Measurements from ENCODE around the gene PSD4. TPM values are rescaled to one million over a fixed set of nuclear protein-coding genes. Genes with fewer than 3 reads are reported as not detected.

Gene PSD4
- total RNA-seq, 4 donors from 2014 or later: 53.8 to 102 (median 88.0) TPM

DNA sequence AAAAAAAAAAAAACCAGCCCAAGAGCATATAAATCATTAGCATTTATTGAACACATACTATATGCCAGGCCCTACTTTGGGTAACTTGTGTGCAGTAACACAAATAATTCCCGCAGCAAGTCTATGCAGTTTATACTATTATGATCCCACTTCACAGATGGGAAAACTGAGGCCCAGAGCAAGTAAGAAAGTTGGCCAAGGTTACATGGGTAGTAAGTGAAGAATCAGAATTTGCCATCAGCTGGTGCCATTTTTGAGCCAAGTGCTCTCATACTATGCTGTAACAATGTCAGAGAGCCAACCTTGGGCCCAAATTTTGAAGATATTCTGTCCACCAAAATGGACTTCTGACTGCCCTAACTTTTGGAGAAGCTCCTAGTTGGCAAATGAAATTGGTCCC, 13.5 kb upstream of the PSD4 start:
- WGBS: 94% methylated on average over 1 of the region's 1 CpG
- Histone ChIP-seq H3K4me3 (no peak overlapping the region), H3K4me1 (peaks cover 32% of the 10 kb centered on the region), H3K9me3 (no peaks in the 10 kb centered on the region), H3K27ac (no peak overlapping the region), H3K27me3 (peaks cover 10% of the 10 kb centered on the region), H3K36me3 (no peaks in the 10 kb centered on the region)
- no peak for DNase-seq (ENCODE audit: low spot score in 2 of 2)
- TF ChIP-seq, protein P1, sequence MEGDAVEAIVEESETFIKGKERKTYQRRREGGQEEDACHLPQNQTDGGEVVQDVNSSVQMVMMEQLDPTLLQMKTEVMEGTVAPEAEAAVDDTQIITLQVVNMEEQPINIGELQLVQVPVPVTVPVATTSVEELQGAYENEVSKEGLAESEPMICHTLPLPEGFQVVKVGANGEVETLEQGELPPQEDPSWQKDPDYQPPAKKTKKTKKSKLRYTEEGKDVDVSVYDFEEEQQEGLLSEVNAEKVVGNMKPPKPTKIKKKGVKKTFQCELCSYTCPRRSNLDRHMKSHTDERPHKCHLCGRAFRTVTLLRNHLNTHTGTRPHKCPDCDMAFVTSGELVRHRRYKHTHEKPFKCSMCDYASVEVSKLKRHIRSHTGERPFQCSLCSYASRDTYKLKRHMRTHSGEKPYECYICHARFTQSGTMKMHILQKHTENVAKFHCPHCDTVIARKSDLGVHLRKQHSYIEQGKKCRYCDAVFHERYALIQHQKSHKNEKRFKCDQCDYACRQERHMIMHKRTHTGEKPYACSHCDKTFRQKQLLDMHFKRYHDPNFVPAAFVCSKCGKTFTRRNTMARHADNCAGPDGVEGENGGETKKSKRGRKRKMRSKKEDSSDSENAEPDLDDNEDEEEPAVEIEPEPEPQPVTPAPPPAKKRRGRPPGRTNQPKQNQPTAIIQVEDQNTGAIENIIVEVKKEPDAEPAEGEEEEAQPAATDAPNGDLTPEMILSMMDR (IDR thresholded peaks at IDR 0.05): no peak
- no peak for TF ChIP-seq POLR2A (IDR thresholded peaks at IDR 0.05)
- no peak for TF ChIP-seq EP300 (IDR thresholded peaks at IDR 0.05)
- no peak for TF ChIP-seq POLR2AphosphoS5 (IDR thresholded peaks at IDR 0.05)

- TF ChIP-seq POLR2A (IDR thresholded peaks at IDR 0.05): no peak
- no peak for TF ChIP-seq POLR2AphosphoS5 (IDR thresholded peaks at IDR 0.05)
- TF ChIP-seq, protein P1 (IDR thresholded peaks at IDR 0.05): no peak
- no peak for TF ChIP-seq EP300 (IDR thresholded peaks at IDR 0.05)
- Histone ChIP-seq H3K36me3 (no peaks in the 10 kb centered on the region), H3K27me3 (peaks cover 10% of the 10 kb centered on the region), H3K4me3 (no peak overlapping the region), H3K4me1 (peaks cover 32% of the 10 kb centered on the region), H3K9me3 (no peaks in the 10 kb centered on the region), H3K27ac (no peak overlapping the region)
- WGBS: 91% methylated on average over 5 of the region's 5 CpGs
- DNase-seq (ENCODE audit: low spot score in 2 of 2): no peak
Observed at GRCh38 chr2:113160962-113161361, 12.8 kb upstream of the PSD4 start.

GRCh38 chr2:113162173-113162572, 11.6 kb upstream of the PSD4 start:
- H3K27ac ChIP-seq: no peak overlapping the region
- TF ChIP-seq EP300 (IDR thresholded peaks at IDR 0.05): no peak
- no peak for TF ChIP-seq POLR2A (IDR thresholded peaks at IDR 0.05)
- TF ChIP-seq POLR2AphosphoS5 (IDR thresholded peaks at IDR 0.05): no peak
- TF ChIP-seq, protein P1 (IDR thresholded peaks at IDR 0.05): no peak
- peaks cover 7% of the 10 kb centered on the region for H3K27me3 ChIP-seq
- WGBS: 77% methylated on average over 10 of the region's 10 CpGs
- no peak overlapping the region for H3K4me3 ChIP-seq
- H3K36me3 ChIP-seq: no peaks in the 10 kb centered on the region
- no peak for DNase-seq (ENCODE audit: low spot score in 2 of 2)
- H3K4me1 ChIP-seq: peaks cover 25% of the 10 kb centered on the region
- H3K9me3 ChIP-seq: no peaks in the 10 kb centered on the region

GRCh38 chr2:113162869-113163268, 10.9 kb upstream of the PSD4 start:
- no peak for DNase-seq (ENCODE audit: low spot score in 2 of 2)
- TF ChIP-seq EP300 (IDR thresholded peaks at IDR 0.05): no peak
- TF ChIP-seq POLR2AphosphoS5 (IDR thresholded peaks at IDR 0.05): no peak
- TF ChIP-seq, protein P1 (IDR thresholded peaks at IDR 0.05): no peak
- no peak for TF ChIP-seq POLR2A (IDR thresholded peaks at IDR 0.05)
- H3K4me3 ChIP-seq: no peak overlapping the region
- H3K4me1 ChIP-seq: peaks cover 20% of the 10 kb centered on the region
- H3K36me3 ChIP-seq: no peaks in the 10 kb centered on the region
- peaks cover under 1% of the 10 kb centered on the region for H3K27me3 ChIP-seq
- no peaks in the 10 kb centered on the region for H3K9me3 ChIP-seq
- no peak overlapping the region for H3K27ac ChIP-seq

DNA sequence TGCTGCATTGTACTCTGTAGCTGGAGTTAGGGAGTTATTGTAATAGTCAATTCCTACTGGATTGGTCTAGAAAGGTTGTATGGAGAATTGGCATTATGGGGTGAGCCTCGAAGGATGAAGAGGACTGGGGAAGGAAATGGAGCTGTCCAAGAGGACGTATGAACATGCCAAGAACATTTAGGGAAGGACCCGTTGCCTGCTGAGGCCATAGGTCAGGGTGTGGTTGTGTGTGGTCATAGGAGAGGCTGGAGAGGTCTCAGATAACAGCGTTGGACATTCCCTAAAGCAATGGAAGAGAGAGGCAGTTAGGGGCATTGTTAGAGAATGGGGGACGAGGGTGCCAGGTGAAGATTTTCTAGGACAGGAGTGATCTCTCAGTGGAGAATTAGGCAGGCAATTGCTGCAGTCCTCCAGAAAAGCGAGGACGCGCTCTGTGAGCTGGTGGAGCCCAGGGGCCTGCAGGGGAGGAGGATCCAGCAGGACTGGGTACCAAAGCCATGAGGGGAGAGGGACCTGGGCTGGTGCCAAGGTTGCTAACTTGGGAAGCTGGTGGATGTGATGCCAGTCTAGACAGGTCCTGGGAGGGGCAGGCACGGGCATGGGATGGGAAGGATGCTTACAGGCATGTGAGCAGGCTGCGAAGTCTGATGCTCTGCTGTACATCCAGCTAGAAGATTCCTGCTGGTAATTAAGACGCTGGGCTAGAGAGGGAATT, 9.4 kb upstream of the PSD4 start:
- DNase-seq (ENCODE audit: low spot score in 2 of 2): no peak
- H3K36me3 ChIP-seq: no peaks in the 10 kb centered on the region
- no peaks in the 10 kb centered on the region for H3K9me3 ChIP-seq
- H3K27ac ChIP-seq: no peak overlapping the region
- WGBS: 52% methylated on average over 11 of the region's 11 CpGs
- TF ChIP-seq, protein P1 (IDR thresholded peaks at IDR 0.05): no peak
- TF ChIP-seq POLR2A (IDR thresholded peaks at IDR 0.05) (no peak), EP300 (IDR thresholded peaks at IDR 0.05) (no peak), POLR2AphosphoS5 (IDR thresholded peaks at IDR 0.05) (no peak)
- H3K4me1 ChIP-seq: peaks cover 8% of the 10 kb centered on the region
- H3K4me3 ChIP-seq: no peak overlapping the region
- no peaks in the 10 kb centered on the region for H3K27me3 ChIP-seq
